ENCODE results near the gene GRIN2A.

Gene GRIN2A

GRCh38 chr16:9840761-9841665 is 341.2 kb downstream of the GRIN2A start:
- Histone ChIP-seq H3K9me3 (ENCODE audit: severe bottlenecking) (no peaks in the 10 kb centered on the region), H3K27ac (ENCODE audit: poor library complexity, severe bottlenecking) (no peak overlapping the region), H3K4me1 (ENCODE audit: insufficient read depth, poor library complexity, severe bottlenecking) (peaks cover 20% of the 10 kb centered on the region), H3K4me3 (ENCODE audit: severe bottlenecking) (no peak overlapping the region), H3K36me3 (ENCODE audit: low read depth) (no peaks in the 10 kb centered on the region), H3K27me3 (ENCODE audit: insufficient read depth, poor library complexity, severe bottlenecking) (no peaks in the 10 kb centered on the region)
- TF ChIP-seq CTCF (IDR thresholded peaks at IDR 0.05; ENCODE audit: poor library complexity, severe bottlenecking) = no peak
- ATAC-seq (ENCODE audit: low read depth) = no peak
- no peak for DNase-seq (ENCODE audit: low spot score)

- no peak overlapping the region for H3K27ac ChIP-seq (ENCODE audit: poor library complexity, severe bottlenecking)
- DNase-seq (ENCODE audit: low spot score) = no peak
These were observed 344.7 kb downstream of the GRIN2A start for GRCh38 chr16:9837481-9837880.

GRCh38 chr16:9836118-9836736 is 346.0 kb downstream of the GRIN2A start:
- Histone ChIP-seq H3K36me3 (ENCODE audit: low read depth) (no peaks in the 10 kb centered on the region), H3K9me3 (ENCODE audit: severe bottlenecking) (no peaks in the 10 kb centered on the region), H3K4me1 (ENCODE audit: insufficient read depth, poor library complexity, severe bottlenecking) (no peaks in the 10 kb centered on the region), H3K27me3 (ENCODE audit: insufficient read depth, poor library complexity, severe bottlenecking) (no peaks in the 10 kb centered on the region), H3K27ac (ENCODE audit: poor library complexity, severe bottlenecking) (no peak overlapping the region), H3K4me3 (ENCODE audit: severe bottlenecking) (no peak overlapping the region)
- TF ChIP-seq CTCF (IDR thresholded peaks at IDR 0.05; ENCODE audit: poor library complexity, severe bottlenecking) = no peak
- ATAC-seq (ENCODE audit: low read depth) = no peak
- DNase-seq (ENCODE audit: low spot score) = no peak

More at GRCh38 chr16:9837481-9837880, 344.7 kb downstream of the GRIN2A start:
- ATAC-seq (ENCODE audit: low read depth) = no peak
- no peak overlapping the region for H3K4me3 ChIP-seq (ENCODE audit: severe bottlenecking)
- no peaks in the 10 kb centered on the region for H3K9me3 ChIP-seq (ENCODE audit: severe bottlenecking)
- no peaks in the 10 kb centered on the region for H3K4me1 ChIP-seq (ENCODE audit: insufficient read depth, poor library complexity, severe bottlenecking)
- no peaks in the 10 kb centered on the region for H3K27me3 ChIP-seq (ENCODE audit: insufficient read depth, poor library complexity, severe bottlenecking)
- TF ChIP-seq CTCF (IDR thresholded peaks at IDR 0.05; ENCODE audit: poor library complexity, severe bottlenecking) = no peak
- H3K36me3 ChIP-seq (ENCODE audit: low read depth) = no peaks in the 10 kb centered on the region

- Histone ChIP-seq H3K27ac (ENCODE audit: poor library complexity, severe bottlenecking) (no peak overlapping the region), H3K36me3 (ENCODE audit: low read depth) (no peaks in the 10 kb centered on the region), H3K9me3 (ENCODE audit: severe bottlenecking) (no peaks in the 10 kb centered on the region), H3K4me3 (ENCODE audit: severe bottlenecking) (no peak overlapping the region), H3K4me1 (ENCODE audit: insufficient read depth, poor library complexity, severe bottlenecking) (no peaks in the 10 kb centered on the region), H3K27me3 (ENCODE audit: insufficient read depth, poor library complexity, severe bottlenecking) (no peaks in the 10 kb centered on the region)
- no peak for DNase-seq (ENCODE audit: low spot score)
- no peak for TF ChIP-seq CTCF (IDR thresholded peaks at IDR 0.05; ENCODE audit: poor library complexity, severe bottlenecking)
- no peak for ATAC-seq (ENCODE audit: low read depth)
These were observed 355.0 kb downstream of the GRIN2A start for GRCh38 chr16:9827062-9827752.
